Glutamatergic neuron (in vitro differentiated cells): ENCODE results near the gene POLN. TPM values are rescaled to one million over a fixed set of nuclear protein-coding genes. Genes with fewer than 3 reads are reported as not detected.

Source experiments
- DNase-seq: peaks from one replicate; pipeline ENCODE4 v3.0.0; 2022
- H3K27ac Mint-ChIP-seq: one replicate; pipeline ENCODE4 v1.8.0; 2020; ENCODE audit warnings: mild to moderate bottlenecking, mixed read lengths, inconsistent platforms; ENCODE audit not compliant: unreplicated experiment
- H3K27me3 Mint-ChIP-seq: one replicate; pipeline ENCODE4 v1.8.0; 2020; ENCODE audit warnings: mild to moderate bottlenecking, moderate library complexity, mixed read lengths, inconsistent platforms; ENCODE audit not compliant: unreplicated experiment
- H3K36me3 Mint-ChIP-seq: one replicate; pipeline ENCODE4 v1.8.0; 2020; ENCODE audit warnings: mild to moderate bottlenecking, mixed read lengths, inconsistent platforms; ENCODE audit not compliant: unreplicated experiment
- H3K4me1 Mint-ChIP-seq: one replicate; pipeline ENCODE4 v1.8.0; 2020; ENCODE audit warnings: mild to moderate bottlenecking, low read depth, mixed read lengths, inconsistent platforms; ENCODE audit not compliant: unreplicated experiment
- H3K4me3 Mint-ChIP-seq: one replicate; pipeline ENCODE4 v1.8.0; 2020; ENCODE audit warnings: mild to moderate bottlenecking, mixed read lengths, inconsistent platforms; ENCODE audit not compliant: unreplicated experiment
- H3K9me3 Mint-ChIP-seq: one replicate; pipeline ENCODE4 v1.8.0; 2020; ENCODE audit warnings: mild to moderate bottlenecking, moderate library complexity, mixed read lengths, inconsistent platforms; ENCODE audit not compliant: unreplicated experiment
- CTCF ChIP-seq: fragments of 200-600 bp; sonication (generic); IDR thresholded peaks from one replicate; pipeline ENCODE4 v1.5.0; 2021; ENCODE audit not compliant: partially characterized antibody, unreplicated experiment
- total RNA-seq: library from RNA; stranded (reverse); fragmentation: NEBNext Ultra II Directional; extraction: Animal tissue kit (Norgen Biotek cat#: 25700); gene quantifications from one replicate; pipeline ENCODE4 v1.2.1, GENCODE V29; 2021; ENCODE audit not compliant: unreplicated experiment

Gene POLN
- total RNA-seq, 1 donor from 2014 or later = 6.8 TPM

- Mint-ChIP-seq H3K27me3 (peaks cover 9% of the 10 kb centered on the region), H3K36me3 (no peaks in the 10 kb centered on the region), H3K9me3 (peaks cover 2% of the 10 kb centered on the region), H3K4me1 (no peaks in the 10 kb centered on the region), H3K27ac (no peak overlapping the region), H3K4me3 (no peak overlapping the region)
- no peak for TF ChIP-seq CTCF
- DNase-seq = no peak
Observed at GRCh38 chr4:2084316-2084715, 157.6 kb downstream of the POLN start.

- no peaks in the 10 kb centered on the region for H3K4me1 Mint-ChIP-seq
- peaks cover 2% of the 10 kb centered on the region for H3K9me3 Mint-ChIP-seq
- TF ChIP-seq CTCF = no peak
Observed at GRCh38 chr4:2083826-2084160, 158.1 kb downstream of the POLN start.

DNA sequence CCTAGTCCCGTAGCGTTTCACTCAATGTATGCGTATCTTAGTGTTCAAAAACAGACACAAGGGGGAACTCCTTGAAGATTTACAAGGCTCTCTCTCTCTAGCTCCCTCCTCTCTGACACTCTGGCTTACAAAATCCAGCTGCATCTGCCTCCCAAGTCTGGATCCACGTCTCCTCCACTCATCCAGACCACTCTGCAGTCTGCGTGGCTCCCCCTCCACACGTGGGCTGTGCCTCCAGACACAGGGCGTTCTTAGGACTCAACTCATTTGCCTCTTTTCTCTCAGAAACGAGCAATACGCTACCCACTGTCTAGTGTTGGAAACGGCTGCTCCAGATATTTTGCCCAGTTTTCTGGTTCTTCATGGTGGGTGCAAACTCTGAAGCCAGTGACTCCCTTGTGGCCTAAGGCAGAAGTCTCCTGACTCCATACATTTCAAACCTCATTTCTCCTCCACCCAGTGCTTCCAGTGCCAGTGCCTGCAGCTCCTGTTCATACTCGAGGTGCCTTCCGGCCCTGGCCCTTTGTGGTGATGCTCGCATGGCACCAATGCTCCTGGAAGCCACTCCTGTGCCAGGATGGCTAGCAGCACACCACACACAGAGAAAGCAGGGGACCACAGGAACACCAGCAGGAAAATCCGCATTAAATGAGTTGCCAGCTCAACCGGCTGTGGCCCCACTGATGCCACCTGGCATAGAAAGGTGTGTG is 158.7 kb downstream of the POLN start:
- H3K4me3 Mint-ChIP-seq = no peak overlapping the region
- TF ChIP-seq CTCF = no peak
- no peak overlapping the region for H3K27ac Mint-ChIP-seq
- peaks cover 12% of the 10 kb centered on the region for H3K27me3 Mint-ChIP-seq
- peaks cover 6% of the 10 kb centered on the region for H3K9me3 Mint-ChIP-seq
- no peaks in the 10 kb centered on the region for H3K36me3 Mint-ChIP-seq
- H3K4me1 Mint-ChIP-seq = no peaks in the 10 kb centered on the region
- no peak for DNase-seq

More at GRCh38 chr4:2083826-2084160, 158.1 kb downstream of the POLN start:
- no peak overlapping the region for H3K27ac Mint-ChIP-seq
- no peak overlapping the region for H3K4me3 Mint-ChIP-seq
- no peaks in the 10 kb centered on the region for H3K36me3 Mint-ChIP-seq
- DNase-seq = no peak
- H3K27me3 Mint-ChIP-seq = peaks cover 12% of the 10 kb centered on the region

GRCh38 chr4:2082627-2083026 is 159.3 kb downstream of the POLN start:
- Mint-ChIP-seq H3K27me3 (peaks cover 12% of the 10 kb centered on the region), H3K9me3 (peaks cover 6% of the 10 kb centered on the region), H3K4me3 (no peak overlapping the region), H3K36me3 (no peaks in the 10 kb centered on the region), H3K4me1 (no peaks in the 10 kb centered on the region), H3K27ac (no peak overlapping the region)
- DNase-seq = no peak
- TF ChIP-seq CTCF = no peak

DNA sequence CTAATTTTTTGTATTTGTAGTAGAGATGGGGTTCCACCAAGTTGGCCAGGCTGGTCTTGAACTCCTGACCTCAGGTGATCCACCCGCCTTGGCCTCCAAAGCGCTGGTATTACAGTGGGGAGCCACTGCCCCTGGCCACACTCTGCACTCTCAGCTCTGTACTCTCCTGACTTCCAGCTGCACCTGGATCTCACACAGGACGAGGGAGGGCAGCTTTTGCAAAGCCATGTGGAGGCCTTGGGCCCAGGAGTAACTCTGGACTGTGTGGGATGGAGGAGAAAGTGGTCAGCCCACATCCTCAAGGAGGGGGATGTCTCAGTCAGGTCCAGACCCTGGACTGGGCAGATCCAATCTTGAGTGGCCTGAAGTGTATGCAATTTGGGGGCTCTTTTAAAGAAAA is 159.8 kb downstream of the POLN start:
- no peak for TF ChIP-seq CTCF
- no peak overlapping the region for H3K27ac Mint-ChIP-seq
- peaks cover 12% of the 10 kb centered on the region for H3K27me3 Mint-ChIP-seq
- no peaks in the 10 kb centered on the region for H3K36me3 Mint-ChIP-seq
- peaks cover 6% of the 10 kb centered on the region for H3K9me3 Mint-ChIP-seq
- DNase-seq = no peak
- no peaks in the 10 kb centered on the region for H3K4me1 Mint-ChIP-seq
- no peak overlapping the region for H3K4me3 Mint-ChIP-seq
